Osteoblast (primary cell): ENCODE results near the gene ABLIM1. TPM values are rescaled to one million over a fixed set of nuclear protein-coding genes. Genes with fewer than 3 reads are reported as not detected.

Source experiments
- DNase-seq: peaks from one replicate; pipeline ENCODE4 v3.0.0; 2011; ENCODE audit warnings: low spot score, mixed read lengths; ENCODE audit not compliant: insufficient read length; ENCODE audit errors: missing footprints
- H2AFZ ChIP-seq: 2 replicates; pipeline ENCODE4 v1.6.0; 2011; ENCODE audit warnings: mild to moderate bottlenecking, low read length
- H3K27ac ChIP-seq: 2 replicates; pipeline ENCODE4 v1.5.1; 2011; ENCODE audit warnings: mild to moderate bottlenecking, low read depth, low read length, moderate library complexity
- H3K27me3 ChIP-seq: 2 replicates; pipeline ENCODE4 v1.6.0; 2012; ENCODE audit warnings: mild to moderate bottlenecking, control low read depth, inconsistent platforms, low read length, moderate library complexity; ENCODE audit not compliant: insufficient read depth
- H3K36me3 ChIP-seq: 2 replicates; pipeline ENCODE4 v1.5.1; 2011; ENCODE audit warnings: mild to moderate bottlenecking, low read length, control low read depth, moderate library complexity; ENCODE audit not compliant: insufficient read depth
- H3K4me1 ChIP-seq: 2 replicates; pipeline ENCODE4 v1.5.1; 2011; ENCODE audit warnings: mild to moderate bottlenecking, low read length, control low read depth, moderate library complexity; ENCODE audit not compliant: insufficient read depth
- H3K4me2 ChIP-seq: 2 replicates; pipeline ENCODE4 v1.6.0; 2011; ENCODE audit warnings: mild to moderate bottlenecking, low read length; ENCODE audit not compliant: insufficient read depth
- H3K4me3 ChIP-seq: fragments of 200-600 bp; sonication (generic); 3 replicates; pipeline ENCODE4 v1.5.1; 2012; ENCODE audit warnings: mild to moderate bottlenecking, low read length, inconsistent platforms; ENCODE audit not compliant: insufficient read depth
- H3K79me2 ChIP-seq: 2 replicates; pipeline ENCODE4 v1.6.0; 2012; ENCODE audit warnings: mild to moderate bottlenecking, low read length, control low read depth, inconsistent platforms; ENCODE audit not compliant: insufficient read depth
- H3K9me3 ChIP-seq: 2 replicates; pipeline ENCODE4 v1.5.1; 2011; ENCODE audit warnings: low read depth, low read length, control low read depth
- H4K20me1 ChIP-seq: 2 replicates; pipeline ENCODE4 v1.6.0; 2012; ENCODE audit warnings: mild to moderate bottlenecking, low read length, control low read depth; ENCODE audit not compliant: insufficient read depth
- CTCF ChIP-seq: IDR thresholded peaks from 2 replicates; pipeline ENCODE4 v1.5.1; 2011; ENCODE audit warnings: mild to moderate bottlenecking, low read depth, low read length, moderate library complexity; ENCODE audit errors: extremely low read depth
- total RNA-seq: library from RNA; depleted of rRNA; stranded (reverse); fragments of >200 nt; gene quantifications from 2 replicates; pipeline ENCODE4 v1.2.3, GENCODE V29; 2012

ABLIM1 gene
- total RNA-seq: 5.0 and 11.2 TPM in 2 replicates

- Histone ChIP-seq H3K27ac (no peak within 1 kb of the TSS), H4K20me1 (no peaks in the 10 kb centered on the region), H3K4me3 (no peak within 1 kb of the TSS), H3K9me3 (no peaks in the 10 kb centered on the region), H3K4me2 (no peak within 1 kb of the TSS), H3K79me2 (no peaks in the 10 kb centered on the region), H3K36me3 (no peaks in the 10 kb centered on the region), H3K4me1 (no peaks in the 10 kb centered on the region), H2AFZ (no peak within 1 kb of the TSS), H3K27me3 (peaks cover 37% of the 10 kb centered on the region)
- no peak for DNase-seq
- TF ChIP-seq CTCF: no peak
Observed at GRCh38 chr10:114658175-114658574, at the start of gene ABLIM1. ABLIM1 (minus strand) TSS chr10:114658275; CDS start chr10:114658200, 75 bp downstream.

GRCh38 chr10:114706458-114707055, 48.5 kb upstream of the ABLIM1 start:
- no peaks in the 10 kb centered on the region for H3K79me2 ChIP-seq
- H3K27me3 ChIP-seq: peaks cover 16% of the 10 kb centered on the region
- no peak overlapping the region for H3K4me3 ChIP-seq
- peaks cover 22% of the 10 kb centered on the region for H3K4me1 ChIP-seq
- no peaks in the 10 kb centered on the region for H3K36me3 ChIP-seq
- H3K27ac ChIP-seq: no peak overlapping the region
- H2AFZ ChIP-seq: no peak overlapping the region
- H4K20me1 ChIP-seq: no peaks in the 10 kb centered on the region
- no peak for TF ChIP-seq CTCF
- no peaks in the 10 kb centered on the region for H3K9me3 ChIP-seq
- H3K4me2 ChIP-seq: no peak overlapping the region
- no peak for DNase-seq

DNA sequence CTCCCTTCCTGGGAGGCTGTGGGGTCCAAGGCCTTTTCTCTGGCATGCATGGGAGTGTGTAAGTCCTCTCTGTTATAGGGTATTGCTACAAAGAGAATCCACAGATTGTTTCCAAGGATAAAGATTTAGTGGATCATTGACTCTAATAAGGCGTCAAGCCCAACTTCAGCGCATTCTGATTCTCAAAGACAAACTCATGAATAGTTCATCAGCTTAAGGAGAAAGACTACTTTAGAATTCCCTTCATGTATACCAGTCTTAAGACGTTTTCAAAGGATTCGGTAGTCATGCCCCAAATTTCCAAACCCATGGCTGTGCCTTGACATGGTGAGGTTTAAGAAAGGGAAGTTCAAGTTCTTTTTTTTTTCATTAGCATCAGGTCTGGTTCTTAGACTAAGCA, 46.6 kb upstream of the ABLIM1 start:
- Histone ChIP-seq H3K27me3 (peaks cover 16% of the 10 kb centered on the region), H3K4me1 (peaks cover 18% of the 10 kb centered on the region), H3K27ac (no peak overlapping the region), H3K36me3 (no peaks in the 10 kb centered on the region), H3K4me3 (no peak overlapping the region), H3K4me2 (no peak overlapping the region), H2AFZ (no peak overlapping the region), H4K20me1 (no peaks in the 10 kb centered on the region), H3K9me3 (no peaks in the 10 kb centered on the region), H3K79me2 (no peaks in the 10 kb centered on the region)
- no peak for TF ChIP-seq CTCF
- no peak for DNase-seq

DNA sequence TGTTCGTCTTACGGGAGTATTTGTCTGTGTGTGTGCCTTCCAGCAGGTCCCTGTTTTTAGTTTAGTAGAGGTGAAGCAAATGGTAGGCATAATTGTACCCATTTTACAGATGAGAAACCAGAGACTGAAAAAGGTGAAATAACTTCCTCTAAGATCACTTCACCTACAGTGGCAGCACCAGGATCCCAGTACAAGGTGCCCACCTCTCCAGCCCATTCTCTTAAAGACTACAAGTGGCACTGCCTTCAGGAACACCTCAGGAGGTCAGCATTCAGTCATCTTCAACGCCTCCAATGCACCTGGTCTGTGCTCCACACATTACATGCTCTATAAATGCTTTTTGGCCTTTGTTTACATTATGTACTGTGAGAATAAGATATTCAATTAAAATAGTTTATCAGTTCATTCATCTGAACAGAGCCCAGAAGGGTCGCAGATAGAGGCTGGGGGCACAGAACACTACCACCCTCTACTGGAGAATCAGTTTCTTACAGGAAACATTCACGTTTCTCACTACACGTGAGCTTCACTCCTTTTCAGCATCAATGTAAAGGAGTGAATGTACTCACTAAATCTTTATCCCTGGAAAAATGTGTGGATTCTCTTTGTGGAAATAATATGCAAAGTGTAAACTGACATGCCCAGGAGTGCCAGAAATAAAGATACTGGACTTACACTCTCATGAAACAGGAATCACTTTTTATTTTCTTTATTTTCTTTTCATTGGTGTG, 45.5 kb upstream of the ABLIM1 start:
- H4K20me1 ChIP-seq: no peaks in the 10 kb centered on the region
- peaks cover 6% of the 10 kb centered on the region for H3K4me1 ChIP-seq
- peaks cover 16% of the 10 kb centered on the region for H3K27me3 ChIP-seq
- peak; percentile 64 for TF ChIP-seq CTCF
- H2AFZ ChIP-seq: no peak overlapping the region
- no peaks in the 10 kb centered on the region for H3K9me3 ChIP-seq
- no peaks in the 10 kb centered on the region for H3K79me2 ChIP-seq
- no peaks in the 10 kb centered on the region for H3K36me3 ChIP-seq
- no peak overlapping the region for H3K27ac ChIP-seq
- H3K4me3 ChIP-seq: no peak overlapping the region
- DNase-seq: no peak
- no peak overlapping the region for H3K4me2 ChIP-seq
